K562 (cell line): ENCODE data around the gene SV2C.

Experiments
- CTCF ChIP-seq, 3 experiments: IDR thresholded peaks in 2 of 3; conservative IDR thresholded peaks in 1 of 3; 2 replicates each; pipeline ENCODE4 v1.5.1; 2011 to 2012; ENCODE audit warnings: low read length in 3 of 3, mild to moderate bottlenecking in 3 of 3, control low read depth in 2 of 3, improper control_type of control experiment in 1 of 3, inconsistent platforms in 1 of 3, low read depth in 1 of 3, mixed read lengths in 1 of 3, moderate library complexity in 1 of 3; ENCODE audit not compliant: insufficient read depth in 2 of 3
- DACH1 ChIP-seq: fragments of 450-650 bp; IDR thresholded peaks from 2 replicates; pipeline ENCODE4 v1.6.1; 2018; ENCODE audit not compliant: partially characterized antibody
- JUN ChIP-seq, 2 experiments: sonication (generic) in 1 of 2; formaldehyde crosslinking in 1 of 2; IDR thresholded peaks; 2 replicates each; pipeline versions ENCODE4 v1.6.1 to v1.8.0; 2012 to 2022; ENCODE audit warnings: borderline replicate concordance in 2 of 2, mild to moderate bottlenecking in 2 of 2, improper control_type of control experiment in 1 of 2, low read depth in 1 of 2, low read length in 1 of 2, missing genetic modification reagents in 1 of 2
- NR3C1 ChIP-seq: sonication (generic); formaldehyde crosslinking; IDR thresholded peaks from 2 replicates; pipeline ENCODE4 v1.8.1; 2022; ENCODE audit warnings: missing genetic modification reagents
- NUFIP1 ChIP-seq: fragments of 450-650 bp; IDR thresholded peaks from 2 replicates; pipeline ENCODE4 v1.6.1; 2018; ENCODE audit not compliant: partially characterized antibody
- PATZ1 ChIP-seq: fragments of 250-450 bp; sonication (Bioruptor Pico); IDR thresholded peaks from 2 replicates; pipeline ENCODE4 v1.5.0; 2020; ENCODE audit warnings: mild to moderate bottlenecking, borderline replicate concordance
- POLR2A ChIP-seq: fragments of 450-650 bp; conservative IDR thresholded peaks from 2 replicates; pipeline ENCODE4 v1.6.1; 2016
- TARDBP ChIP-seq: fragments of 450-650 bp; IDR thresholded peaks from 2 replicates; pipeline ENCODE4 v1.6.1; 2016
- XRCC5 ChIP-seq: fragments of 200-400 bp; formaldehyde crosslinking; IDR thresholded peaks from 2 replicates; pipeline ENCODE4 v1.6.1; 2017; ENCODE audit warnings: low read depth, mild to moderate bottlenecking, low read length
- ZNF217 ChIP-seq: sonication (generic); formaldehyde crosslinking; IDR thresholded peaks from 2 replicates; pipeline ENCODE4 v1.8.0; 2022; ENCODE audit warnings: mild to moderate bottlenecking, missing genetic modification reagents
- ZNF311 ChIP-seq: fragments of 250-450 bp; sonication (Bioruptor Pico); IDR thresholded peaks from 2 replicates; pipeline ENCODE4 v1.4.0; 2020; ENCODE audit warnings: mild to moderate bottlenecking, moderate library complexity
- ZNF512 ChIP-seq: IDR thresholded peaks from 2 replicates; pipeline ENCODE4 v1.6.1; 2016; ENCODE audit warnings: missing genetic modification characterization, missing compliant biosample characterization
- TF ChIP-seq, protein P1 (sequence below): fragments of 250-450 bp; sonication (Bioruptor Pico); IDR thresholded peaks from 2 replicates; pipeline ENCODE4 v1.8.0; 2021; ENCODE audit warnings: borderline replicate concordance, mild to moderate bottlenecking, moderate library complexity; ENCODE audit not compliant: poor library complexity, severe bottlenecking
- TF ChIP-seq, protein P2 (sequence below): fragments of 150-350 bp; conservative IDR thresholded peaks from 2 replicates; pipeline ENCODE4 v1.6.1; 2014; ENCODE audit warnings: low read length

GRCh38 chr5:76190356-76190755 is 107.2 kb downstream of the SV2C start:
- no peak for TF ChIP-seq POLR2A
- no peak for TF ChIP-seq XRCC5
- TF ChIP-seq, protein P1, sequence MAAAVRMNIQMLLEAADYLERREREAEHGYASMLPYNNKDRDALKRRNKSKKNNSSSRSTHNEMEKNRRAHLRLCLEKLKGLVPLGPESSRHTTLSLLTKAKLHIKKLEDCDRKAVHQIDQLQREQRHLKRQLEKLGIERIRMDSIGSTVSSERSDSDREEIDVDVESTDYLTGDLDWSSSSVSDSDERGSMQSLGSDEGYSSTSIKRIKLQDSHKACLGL (CRISPR knock-in tag): no peak
- TF ChIP-seq PATZ1 (CRISPR knock-in tag): no peak
- TF ChIP-seq NR3C1: no peak
- TF ChIP-seq DACH1: no peak
- no peak for TF ChIP-seq ZNF217
- no peak for TF ChIP-seq ZNF311 (CRISPR knock-in tag)
- no peak for TF ChIP-seq JUN (IDR thresholded peaks at IDR 0.05; ENCODE audit: borderline replicate concordance, low read depth, low read length)
- TF ChIP-seq JUN (CRISPR knock-in tag; IDR thresholded peaks at IDR 0.05; ENCODE audit: borderline replicate concordance): no peak
- TF ChIP-seq, protein P2, sequence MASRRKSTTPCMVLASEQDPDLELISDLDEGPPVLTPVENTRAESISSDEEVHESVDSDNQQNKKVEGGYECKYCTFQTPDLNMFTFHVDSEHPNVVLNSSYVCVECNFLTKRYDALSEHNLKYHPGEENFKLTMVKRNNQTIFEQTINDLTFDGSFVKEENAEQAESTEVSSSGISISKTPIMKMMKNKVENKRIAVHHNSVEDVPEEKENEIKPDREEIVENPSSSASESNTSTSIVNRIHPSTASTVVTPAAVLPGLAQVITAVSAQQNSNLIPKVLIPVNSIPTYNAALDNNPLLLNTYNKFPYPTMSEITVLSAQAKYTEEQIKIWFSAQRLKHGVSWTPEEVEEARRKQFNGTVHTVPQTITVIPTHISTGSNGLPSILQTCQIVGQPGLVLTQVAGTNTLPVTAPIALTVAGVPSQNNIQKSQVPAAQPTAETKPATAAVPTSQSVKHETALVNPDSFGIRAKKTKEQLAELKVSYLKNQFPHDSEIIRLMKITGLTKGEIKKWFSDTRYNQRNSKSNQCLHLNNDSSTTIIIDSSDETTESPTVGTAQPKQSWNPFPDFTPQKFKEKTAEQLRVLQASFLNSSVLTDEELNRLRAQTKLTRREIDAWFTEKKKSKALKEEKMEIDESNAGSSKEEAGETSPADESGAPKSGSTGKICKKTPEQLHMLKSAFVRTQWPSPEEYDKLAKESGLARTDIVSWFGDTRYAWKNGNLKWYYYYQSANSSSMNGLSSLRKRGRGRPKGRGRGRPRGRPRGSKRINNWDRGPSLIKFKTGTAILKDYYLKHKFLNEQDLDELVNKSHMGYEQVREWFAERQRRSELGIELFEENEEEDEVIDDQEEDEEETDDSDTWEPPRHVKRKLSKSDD: no peak
- TF ChIP-seq ZNF512: no peak
- TF ChIP-seq CTCF (IDR thresholded peaks at IDR 0.05 in 2 of 3, conservative IDR thresholded peaks at IDR 0.05 in 1 of 3; ENCODE audit: insufficient read depth in 2 of 3, low read depth in 1 of 3, low read length in 3 of 3): no peak
- no peak for TF ChIP-seq TARDBP
- TF ChIP-seq NUFIP1: no peak
